Choroid plexus epithelial cell (primary cell): ENCODE results near the gene ARRB1.

Source experiments
- DNase-seq: peaks from one replicate; pipeline ENCODE4 v3.0.0-alpha.2; 2010; ENCODE audit warnings: low read depth
- H3K4me3 ChIP-seq: 2 replicates; pipeline ENCODE4 v1.5.1; 2011; ENCODE audit warnings: low read depth, mild to moderate bottlenecking, control low read depth, low read length, moderate library complexity
- TF ChIP-seq, protein P1 (sequence below): conservative IDR thresholded peaks from 2 replicates; pipeline ENCODE4 v1.5.1; 2011; ENCODE audit warnings: low read depth, mild to moderate bottlenecking, control low read depth, inconsistent platforms, low read length, moderate library complexity

Gene ARRB1

DNA sequence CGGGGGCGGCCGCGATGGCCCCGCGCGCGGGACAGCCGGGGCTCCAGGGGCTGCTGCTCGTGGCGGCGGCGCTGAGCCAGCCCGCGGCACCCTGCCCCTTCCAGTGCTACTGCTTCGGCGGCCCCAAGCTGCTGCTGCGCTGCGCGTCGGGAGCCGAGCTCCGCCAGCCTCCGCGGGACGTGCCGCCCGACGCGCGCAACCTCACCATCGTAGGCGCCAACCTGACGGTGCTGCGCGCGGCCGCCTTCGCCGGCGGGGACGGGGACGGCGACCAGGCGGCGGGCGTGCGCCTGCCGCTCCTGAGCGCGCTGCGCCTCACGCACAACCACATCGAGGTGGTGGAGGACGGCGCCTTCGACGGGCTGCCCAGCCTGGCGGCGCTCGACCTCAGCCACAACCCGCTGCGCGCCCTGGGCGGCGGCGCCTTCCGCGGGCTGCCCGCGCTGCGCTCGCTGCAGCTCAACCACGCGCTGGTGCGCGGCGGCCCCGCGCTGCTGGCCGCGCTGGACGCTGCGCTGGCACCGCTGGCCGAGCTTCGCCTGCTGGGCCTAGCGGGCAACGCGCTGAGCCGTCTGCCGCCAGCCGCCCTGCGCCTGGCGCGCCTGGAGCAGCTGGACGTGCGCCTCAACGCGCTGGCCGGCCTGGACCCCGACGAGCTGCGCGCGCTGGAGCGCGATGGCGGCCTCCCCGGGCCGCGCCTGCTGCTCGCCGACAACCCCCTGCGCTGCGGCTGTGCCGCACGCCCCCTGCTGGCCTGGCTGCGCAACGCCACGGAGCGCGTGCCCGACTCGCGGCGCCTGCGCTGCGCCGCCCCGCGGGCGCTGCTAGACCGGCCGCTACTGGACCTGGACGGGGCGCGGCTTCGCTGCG lies 110.2 kb downstream of the ARRB1 start:
- TF ChIP-seq, protein P1, sequence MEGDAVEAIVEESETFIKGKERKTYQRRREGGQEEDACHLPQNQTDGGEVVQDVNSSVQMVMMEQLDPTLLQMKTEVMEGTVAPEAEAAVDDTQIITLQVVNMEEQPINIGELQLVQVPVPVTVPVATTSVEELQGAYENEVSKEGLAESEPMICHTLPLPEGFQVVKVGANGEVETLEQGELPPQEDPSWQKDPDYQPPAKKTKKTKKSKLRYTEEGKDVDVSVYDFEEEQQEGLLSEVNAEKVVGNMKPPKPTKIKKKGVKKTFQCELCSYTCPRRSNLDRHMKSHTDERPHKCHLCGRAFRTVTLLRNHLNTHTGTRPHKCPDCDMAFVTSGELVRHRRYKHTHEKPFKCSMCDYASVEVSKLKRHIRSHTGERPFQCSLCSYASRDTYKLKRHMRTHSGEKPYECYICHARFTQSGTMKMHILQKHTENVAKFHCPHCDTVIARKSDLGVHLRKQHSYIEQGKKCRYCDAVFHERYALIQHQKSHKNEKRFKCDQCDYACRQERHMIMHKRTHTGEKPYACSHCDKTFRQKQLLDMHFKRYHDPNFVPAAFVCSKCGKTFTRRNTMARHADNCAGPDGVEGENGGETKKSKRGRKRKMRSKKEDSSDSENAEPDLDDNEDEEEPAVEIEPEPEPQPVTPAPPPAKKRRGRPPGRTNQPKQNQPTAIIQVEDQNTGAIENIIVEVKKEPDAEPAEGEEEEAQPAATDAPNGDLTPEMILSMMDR: peak; percentile 55
- DNase-seq: peak; percentile 88
- H3K4me3 ChIP-seq: peak overlapping the region; percentile 60

DNA sequence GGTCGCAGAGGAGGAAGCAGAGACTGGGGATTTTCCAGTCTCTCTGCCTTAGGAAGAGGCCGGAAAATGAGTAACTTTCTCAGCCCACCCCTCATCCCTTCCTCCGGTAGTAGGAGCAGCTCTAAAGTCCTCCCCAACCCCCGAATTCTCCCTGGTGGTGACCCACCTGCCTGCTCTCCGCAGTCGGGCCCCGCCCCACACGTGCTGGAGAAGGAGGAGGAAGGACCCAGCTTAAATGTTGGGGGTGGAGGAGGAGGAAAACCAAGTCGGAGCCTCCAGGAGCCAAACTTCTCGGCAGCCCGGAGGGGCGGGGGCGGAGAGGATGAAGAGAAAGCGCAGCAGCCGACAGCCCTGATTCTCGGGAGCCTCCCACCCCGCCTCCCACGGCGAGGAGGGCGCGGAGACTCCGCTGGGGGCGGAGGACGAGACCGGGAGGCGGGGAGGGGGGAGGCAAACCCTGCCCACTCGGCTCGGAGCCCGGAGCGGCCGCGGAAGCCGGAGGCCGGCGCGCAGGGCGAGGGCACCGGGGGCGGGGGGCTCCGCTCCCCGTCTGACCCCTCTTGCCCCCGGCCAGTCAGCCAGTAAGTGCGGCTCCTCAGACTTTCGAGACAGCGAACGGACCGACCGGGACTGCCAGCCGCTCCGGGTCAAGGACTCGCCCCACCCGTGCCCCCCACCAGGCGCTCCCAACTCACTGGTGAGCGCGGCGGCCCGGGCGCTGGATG lies 111.0 kb downstream of the ARRB1 start, which contains the start of gene TPBGL:
Gene TPBGL, plus strand, starts transcription at position 464 of the 725 bp plus-strand sequence. CDS start 276 bp downstream, outside the sequence.
- DNase-seq: peak; percentile 21
- H3K4me3 ChIP-seq: peak within 1 kb of the TSS; percentile 39
- TF ChIP-seq, protein P1: no peak

DNA sequence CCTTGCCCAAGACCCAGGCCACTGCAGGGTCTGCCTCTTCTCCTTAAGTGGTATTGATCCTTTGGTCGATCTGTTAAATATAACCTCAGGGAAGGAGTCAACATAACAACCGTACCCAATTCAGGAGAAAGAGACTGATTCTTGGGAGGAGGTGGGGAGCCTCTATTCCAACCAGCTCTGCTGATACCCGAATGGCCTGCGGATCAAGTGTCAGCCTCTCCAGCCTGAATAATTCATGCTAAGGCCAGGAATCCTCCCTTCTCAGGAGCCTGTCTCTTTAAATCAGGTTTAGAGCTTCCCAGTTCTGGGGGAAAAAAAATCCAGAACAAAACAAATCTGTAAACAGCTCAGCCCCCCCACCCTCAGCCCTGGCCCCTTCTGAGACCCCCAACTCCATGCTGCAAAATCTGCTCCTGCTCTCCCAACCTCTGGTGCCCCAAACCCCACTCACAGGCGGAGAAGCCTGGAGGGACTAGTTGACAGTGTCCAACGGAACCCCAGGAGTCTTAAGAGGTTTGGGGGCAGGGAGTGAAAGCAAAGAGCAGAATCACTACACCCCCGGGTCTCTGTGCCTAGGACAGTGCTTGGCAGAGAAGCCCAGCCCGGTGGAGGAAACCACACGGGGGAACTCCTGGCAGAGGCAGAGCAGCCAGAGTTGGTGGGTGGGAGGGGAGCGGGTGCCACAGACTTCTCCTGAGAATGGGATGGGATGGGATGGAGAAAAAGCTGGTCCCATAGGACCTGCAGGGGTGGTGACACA lies 111.8 kb downstream of the ARRB1 start:
- TF ChIP-seq, protein P1: no peak
- H3K4me3 ChIP-seq: no peak overlapping the region
- DNase-seq: no peak

DNA sequence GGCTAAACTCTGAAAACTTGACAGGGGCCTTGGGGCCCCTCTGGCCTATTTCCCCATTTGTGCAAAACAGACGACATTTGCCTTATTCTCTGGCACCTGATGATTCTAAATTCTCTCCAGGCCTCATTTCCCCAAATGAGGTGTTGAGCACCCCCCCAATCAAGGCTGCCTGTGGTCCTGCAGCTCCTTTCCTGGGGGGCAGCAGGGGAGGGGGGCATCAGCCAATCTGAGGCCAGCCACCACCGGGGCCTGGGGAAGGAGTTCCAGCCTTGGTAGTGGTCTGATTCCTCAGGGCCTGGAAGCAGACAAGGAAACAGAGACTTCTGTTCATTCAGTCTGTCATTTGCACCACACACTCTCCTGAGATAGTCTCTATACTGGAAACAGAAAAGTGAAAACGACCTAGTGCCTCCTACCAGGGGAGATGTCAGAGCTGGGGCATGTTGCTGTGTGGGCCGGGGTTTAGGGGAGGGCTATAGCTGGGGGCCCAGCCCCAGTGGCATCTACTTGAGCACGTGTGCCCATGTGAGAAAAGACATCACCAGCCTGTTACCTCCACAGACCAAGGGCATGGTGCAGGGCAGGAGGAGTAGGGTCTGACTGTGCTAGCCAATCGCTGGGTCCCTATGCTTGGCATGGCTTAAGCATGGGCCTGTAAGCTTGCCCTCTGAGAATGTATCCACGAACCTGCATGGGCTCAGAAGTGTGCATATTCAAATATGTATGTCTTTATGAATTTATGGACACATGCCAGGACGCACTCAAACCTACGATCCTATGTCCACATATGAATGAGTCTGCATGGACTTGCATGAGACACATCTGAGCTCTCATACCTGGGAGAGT lies 112.6 kb downstream of the ARRB1 start:
- H3K4me3 ChIP-seq: no peak overlapping the region
- DNase-seq: no peak
- TF ChIP-seq, protein P1: no peak

DNA sequence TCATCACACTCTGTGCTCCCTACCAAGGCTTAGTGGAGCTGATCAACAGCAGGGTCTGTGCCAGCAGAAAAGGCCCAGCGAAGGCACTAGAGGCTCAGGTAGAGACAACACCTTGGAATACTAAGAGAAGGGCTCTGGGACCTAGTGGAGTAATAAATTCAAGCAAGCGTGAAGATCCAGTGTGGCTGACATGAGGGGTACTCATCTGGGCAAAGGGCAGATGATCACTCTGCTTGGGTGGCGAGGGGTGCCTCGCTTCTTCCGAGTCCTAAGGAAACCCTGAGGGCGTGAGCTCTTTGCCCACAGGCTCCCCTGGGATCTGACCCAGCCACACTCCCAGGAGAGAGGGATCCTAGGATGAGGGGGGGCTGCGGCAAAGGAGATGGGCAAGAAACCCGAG lies 114.4 kb downstream of the ARRB1 start:
- no peak for DNase-seq
- TF ChIP-seq, protein P1: no peak
- H3K4me3 ChIP-seq: no peak overlapping the region

DNA sequence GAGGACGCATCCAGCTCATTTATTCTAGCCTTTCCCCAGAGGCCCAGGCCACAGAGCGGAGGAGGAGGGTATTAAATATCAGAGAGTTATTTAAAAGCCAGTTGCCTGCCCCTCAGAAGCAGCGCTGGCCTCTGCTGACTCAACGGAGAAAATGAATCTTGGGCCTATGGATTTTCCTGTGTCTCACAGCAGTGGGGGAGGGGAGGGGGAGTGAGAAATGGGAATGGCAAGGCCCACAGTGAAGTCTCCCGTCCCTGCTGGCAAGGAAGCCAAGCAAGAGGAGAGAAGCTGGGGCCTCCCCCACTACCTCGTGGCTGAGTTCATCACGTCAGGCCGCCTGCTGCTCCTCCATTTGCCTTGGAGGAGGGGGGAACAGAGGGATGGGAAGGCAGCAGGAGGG lies 115.4 kb downstream of the ARRB1 start:
- no peak for DNase-seq
- TF ChIP-seq, protein P1: no peak
- H3K4me3 ChIP-seq: no peak overlapping the region
